Activated CD4-positive, CD25-positive, alpha-beta regulatory T cell (primary cell): ENCODE results near the gene SEC23B.
"Not testable (repeated sequence)": the region's sequence is repeated elsewhere in the genome, so short reads cannot be mapped to it uniquely, and the experiment has no call there.

Source experiments
- DNase-seq, 4 experiments: peaks; one replicate each; lab custom pipeline; 2025; lab: John Stamatoyannopoulos, UW

SEC23B gene

GRCh38 chr20:18526761-18527160 is 19.0 kb downstream of the SEC23B start:
- not testable (repeated sequence) for DNase-seq

DNA sequence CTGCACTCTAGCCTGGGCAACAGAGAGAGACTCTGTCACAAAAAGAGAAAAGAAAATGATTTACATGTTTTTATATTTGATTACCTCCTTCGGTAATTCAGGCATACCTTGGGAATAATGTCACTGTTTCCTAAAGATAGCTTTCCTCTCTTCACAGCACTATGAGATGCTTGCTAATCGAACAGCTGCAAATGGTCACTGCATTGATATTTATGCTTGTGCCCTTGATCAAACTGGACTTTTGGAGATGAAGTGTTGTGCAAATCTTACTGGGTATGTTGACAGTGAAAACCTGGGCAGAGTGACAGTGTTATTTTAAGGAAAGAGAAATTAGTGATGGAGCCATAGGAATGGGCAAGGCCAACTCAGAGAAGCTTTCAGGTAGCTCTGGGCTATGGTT is 19.6 kb downstream of the SEC23B start:
- no peak for DNase-seq

DNA sequence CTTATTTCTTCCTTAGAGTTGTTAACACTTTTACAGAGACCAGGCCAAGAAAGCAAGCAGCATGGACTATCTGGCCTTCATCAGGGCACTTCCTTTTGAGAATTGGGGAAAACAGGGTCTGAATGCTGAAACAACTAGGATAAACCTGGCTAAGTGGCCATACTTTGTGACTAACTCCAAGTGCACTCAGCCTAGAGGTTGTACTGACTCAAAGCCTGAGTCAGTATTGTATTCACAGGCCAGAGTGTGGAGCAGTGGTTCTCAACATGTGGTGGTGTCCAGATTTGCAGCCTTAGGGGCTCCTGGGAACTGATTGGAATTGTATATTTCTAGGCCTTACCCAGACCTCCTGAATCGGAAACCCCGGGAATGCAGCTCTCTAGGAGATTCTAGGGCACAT is 20.1 kb downstream of the SEC23B start:
- no peak for DNase-seq

- no peak for DNase-seq
Measured at GRCh38 chr20:18529041-18529440, 21.3 kb downstream of the SEC23B start.

DNA sequence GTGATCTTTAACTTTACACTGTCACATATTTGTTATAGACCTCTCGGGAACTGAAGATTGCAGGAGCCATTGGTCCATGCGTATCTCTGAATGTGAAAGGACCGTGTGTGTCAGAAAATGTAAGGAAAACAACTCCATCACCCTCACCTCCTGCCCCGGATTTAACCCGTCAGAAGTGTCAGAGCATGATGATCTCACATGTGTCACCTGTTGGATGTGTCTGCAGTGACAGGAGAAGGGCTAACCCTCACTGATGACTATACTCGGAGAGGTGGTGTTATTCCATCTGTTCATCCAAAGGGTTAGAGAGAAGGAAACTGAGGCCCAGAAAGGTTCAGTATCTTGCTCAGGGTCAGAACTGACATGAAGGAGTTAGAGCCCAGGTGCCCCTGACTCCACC is 24.9 kb downstream of the SEC23B start:
- no peak for DNase-seq

- no peak for DNase-seq
Measured at GRCh38 chr20:18533491-18533890, 25.8 kb downstream of the SEC23B start.

DNA sequence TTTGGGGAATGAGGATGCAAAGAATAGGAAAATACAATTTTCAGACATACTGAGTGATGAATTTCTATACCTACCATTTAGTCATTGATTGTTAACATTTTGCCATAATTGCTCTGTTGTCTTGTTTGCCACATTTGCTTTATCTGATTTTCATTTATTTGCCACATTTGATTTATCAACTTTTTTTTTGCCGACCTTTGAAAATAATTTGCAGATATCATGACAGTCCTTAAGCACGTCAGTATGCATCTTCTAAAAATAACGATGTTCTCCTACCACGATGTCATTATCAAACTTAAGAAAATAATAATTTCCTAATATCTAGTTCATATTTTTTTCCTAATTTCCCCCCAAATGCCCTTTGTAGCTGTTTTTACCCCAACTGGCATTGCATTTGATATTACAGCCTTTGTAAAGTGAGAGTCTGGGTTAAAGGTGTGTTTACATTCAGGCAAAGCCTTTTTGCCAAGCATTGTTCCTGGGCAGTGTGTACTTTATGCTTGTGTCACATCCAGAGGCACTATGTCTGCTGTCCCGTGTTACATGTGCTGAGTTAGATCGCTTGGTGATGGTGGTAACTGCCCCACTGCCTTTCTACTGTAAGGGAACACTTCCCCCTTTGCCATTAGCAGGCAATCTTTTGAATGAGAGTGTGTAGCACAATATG is 26.4 kb downstream of the SEC23B start:
- no peak for DNase-seq

DNA sequence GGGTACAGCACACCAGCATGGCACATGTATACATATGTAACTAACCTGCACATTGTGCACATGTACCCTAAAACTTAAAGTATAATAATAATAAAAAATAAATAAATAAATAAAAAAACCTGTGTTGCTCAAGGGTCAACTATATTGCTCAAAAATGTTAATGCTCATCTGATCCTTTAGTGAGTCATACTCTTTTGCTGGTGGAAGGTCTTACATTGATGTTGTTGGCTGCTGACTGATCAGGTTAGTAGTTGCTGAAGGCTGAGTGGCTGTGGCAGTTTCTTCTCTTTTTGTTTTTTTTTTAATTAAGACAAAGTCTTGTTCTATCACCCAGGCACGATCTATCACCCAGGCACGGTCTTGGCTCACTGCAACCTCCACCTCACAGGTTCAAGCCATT is 29.9 kb downstream of the SEC23B start:
- no peak for DNase-seq

DNA sequence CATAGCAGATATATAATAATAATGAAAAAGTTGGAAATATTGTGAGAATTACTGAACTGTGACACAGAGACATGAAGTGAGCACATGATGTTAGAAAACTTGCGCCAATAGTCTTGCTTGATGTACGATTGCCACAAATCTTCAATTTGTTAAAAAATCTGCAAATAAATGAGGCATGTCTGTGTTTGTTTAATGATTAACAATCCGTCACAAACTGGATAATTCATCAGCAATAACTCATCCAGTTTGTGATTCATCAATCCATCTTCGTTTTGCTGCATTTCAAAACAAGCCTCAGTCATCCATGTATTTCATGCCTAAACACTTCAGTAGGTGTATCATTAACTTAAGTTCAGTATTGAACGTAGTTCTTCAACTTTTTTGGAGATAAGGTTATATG is 34.0 kb downstream of the SEC23B start:
- DNase-seq: no peak

- DNase-seq: no peak
Measured at GRCh38 chr20:18543216-18543615, 35.5 kb downstream of the SEC23B start.

DNA sequence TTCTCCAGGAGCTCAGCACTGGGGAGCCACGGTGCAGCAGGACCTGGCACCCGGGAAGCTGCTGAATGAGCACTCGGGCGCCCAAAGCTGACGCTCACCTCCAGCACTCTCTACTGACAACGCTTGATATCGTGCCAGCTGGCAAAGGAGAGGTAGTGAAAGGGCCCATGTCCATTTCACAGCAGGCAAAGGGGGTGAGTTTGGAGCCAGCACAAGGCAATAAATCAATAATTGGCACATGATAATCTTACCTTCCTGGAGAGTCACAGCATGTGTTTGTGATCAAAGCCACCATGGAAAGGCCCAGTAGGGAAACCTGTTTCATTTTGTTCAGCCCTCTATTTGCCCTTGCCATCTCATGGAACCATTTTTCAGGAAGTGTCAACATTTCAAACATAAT is 36.2 kb downstream of the SEC23B start:
- DNase-seq: no peak

- DNase-seq: no peak
Measured at GRCh38 chr20:18545566-18545965, 37.8 kb downstream of the SEC23B start.

GRCh38 chr20:18548465-18548864 is 40.7 kb downstream of the SEC23B start:
- no peak for DNase-seq

DNA sequence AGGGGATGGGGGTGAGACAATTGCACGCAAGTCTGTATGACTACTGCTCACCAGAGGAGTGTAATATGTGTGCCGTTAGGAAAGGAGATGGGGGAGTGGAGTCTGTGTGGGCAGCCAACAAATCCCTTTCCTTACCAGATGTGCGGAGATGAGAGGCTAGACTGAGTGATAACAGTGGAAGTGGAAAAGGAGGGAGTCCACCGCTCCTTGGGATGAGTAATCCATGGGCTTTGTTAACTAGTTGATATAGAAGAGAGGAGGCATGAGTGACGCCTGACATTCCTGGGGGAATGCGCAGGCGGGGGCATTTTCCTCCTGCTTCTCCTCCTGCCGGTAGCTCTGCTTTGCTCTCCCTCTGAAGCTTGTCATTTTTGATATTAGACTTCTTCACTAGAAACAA is 46.0 kb downstream of the SEC23B start:
- DNase-seq: no peak

DNA sequence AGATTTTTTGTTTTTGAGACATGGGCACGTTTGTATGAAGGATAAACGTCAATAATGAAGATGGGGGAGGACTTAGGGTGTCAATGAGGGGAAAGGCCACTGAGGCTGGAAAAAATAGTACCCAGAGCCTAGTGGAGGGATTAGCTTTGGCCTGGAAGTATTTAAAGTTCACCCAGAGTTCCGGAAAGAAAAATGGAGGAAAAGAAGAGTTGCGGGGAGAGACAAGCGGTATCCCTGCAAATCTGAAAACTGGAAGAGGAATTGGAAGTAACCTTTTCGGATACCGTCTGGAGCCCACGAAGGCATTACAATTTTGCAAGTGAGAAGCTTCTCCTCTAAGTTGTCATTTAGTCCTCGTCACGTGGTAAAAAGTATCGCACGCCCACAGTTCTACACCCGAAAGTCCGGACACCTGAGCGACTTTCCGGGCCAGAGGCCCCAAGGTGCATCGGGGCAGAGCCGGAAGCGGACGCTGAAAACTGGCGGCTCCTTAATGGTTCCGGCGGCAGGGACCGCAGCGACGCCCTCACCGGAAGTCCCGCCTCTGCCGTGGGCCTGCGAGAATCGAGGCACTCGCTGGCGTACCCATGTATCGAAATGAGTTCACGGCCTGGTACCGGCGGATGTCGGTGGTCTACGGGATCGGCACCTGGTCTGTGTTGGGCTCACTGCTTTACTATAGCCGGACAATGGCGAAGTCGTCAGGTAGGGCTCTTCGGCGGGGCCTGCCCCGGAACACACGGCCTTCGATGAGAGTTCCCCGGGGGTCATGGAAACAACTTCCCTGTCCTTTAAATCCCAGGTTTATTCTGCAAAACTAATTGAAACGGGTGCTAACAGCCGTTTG is 59.4 kb downstream of the SEC23B start, which contains the start of gene SMIM26:
SMIM26 (plus strand) TSS at position 541 of the 847 bp plus-strand sequence; CDS start at position 588, 47 bp downstream.
- DNase-seq: peak; percentile 91 to 93 (median 92)

DNA sequence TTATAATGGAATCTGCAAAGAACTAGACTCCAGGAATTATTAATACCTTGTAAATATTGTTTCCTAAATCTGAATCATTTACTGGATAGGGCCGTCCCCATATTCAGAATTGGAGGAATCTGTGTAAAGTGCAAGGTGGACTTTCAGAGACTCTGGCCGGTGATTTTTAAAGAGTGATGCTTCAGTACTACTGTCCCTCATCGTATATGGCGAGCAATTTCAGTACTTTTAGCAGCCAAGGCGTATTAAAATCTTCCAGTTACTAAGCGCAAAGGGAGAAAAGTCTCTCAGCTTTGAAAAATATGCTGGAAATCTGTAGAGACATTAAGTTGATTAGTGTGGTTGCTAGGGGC is 60.0 kb downstream of the SEC23B start:
- DNase-seq: no peak

GRCh38 chr20:18571009-18571408 is 63.3 kb downstream of the SEC23B start:
- no peak for DNase-seq

- no peak for DNase-seq
Measured at GRCh38 chr20:18571578-18571977, 63.8 kb downstream of the SEC23B start.

DNA sequence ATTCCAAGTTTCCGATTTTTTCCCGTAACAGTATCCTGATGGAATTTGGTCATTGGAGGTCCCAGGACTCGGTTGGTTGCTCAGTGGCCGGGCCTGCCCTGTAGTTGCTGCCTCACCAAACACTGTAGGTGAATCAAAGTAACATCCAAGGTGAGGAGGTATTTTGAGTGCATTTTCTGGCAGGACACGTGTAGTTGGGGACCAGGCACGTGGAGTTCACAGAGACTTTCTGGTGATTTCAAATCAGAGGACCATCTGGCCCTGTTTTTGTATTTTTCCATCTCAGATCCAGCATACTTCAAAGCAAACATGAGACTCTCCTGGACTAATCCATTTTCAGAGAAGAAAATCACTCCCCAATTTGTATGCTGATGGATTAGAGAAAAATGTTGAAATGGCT is 70.2 kb downstream of the SEC23B start:
- DNase-seq: no peak

DNA sequence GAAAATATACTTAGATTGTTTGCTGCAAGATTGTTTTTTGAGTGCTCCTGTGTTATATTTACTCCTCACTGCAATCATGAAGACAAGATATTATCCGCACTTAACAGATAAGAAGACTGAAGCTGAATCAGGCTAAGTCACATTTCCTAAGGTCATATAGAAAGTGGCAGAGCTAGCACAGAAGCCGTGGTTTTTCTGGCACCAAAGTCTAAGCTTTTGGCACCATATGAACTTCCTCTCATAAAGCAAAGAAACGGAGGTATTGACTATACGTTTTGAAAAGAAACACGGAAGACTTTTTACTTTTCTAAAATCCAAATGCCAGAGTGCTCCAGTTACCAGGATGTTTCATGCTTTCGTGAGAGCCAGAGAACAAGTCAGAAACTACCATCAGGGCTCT is 70.8 kb downstream of the SEC23B start:
- DNase-seq: no peak

GRCh38 chr20:18580012-18580411 is 72.3 kb downstream of the SEC23B start:
- no peak for DNase-seq

DNA sequence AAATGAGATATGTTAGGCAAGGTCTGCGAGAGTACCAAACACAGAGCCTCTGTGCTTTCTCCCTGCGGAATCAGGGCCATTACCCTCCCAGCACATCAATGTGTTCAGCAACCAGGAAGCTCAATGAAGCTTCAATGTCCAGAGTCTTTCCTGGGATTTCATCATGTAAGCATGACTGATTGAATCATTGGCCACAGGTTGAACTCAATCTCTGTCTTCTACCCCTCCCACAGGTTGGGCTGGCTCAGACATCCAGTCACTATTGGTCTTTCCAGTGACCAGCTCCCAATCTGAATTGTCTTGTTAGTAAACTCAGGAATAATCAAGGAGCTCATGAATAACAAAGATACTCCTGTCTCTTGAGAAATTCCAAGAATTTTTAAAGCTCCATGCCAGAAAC is 77.4 kb downstream of the SEC23B start:
- DNase-seq: no peak
